GM21526 (cell line): Measurements from ENCODE around the gene PDGFD.
A peak's percentile ranks its signal among the peaks of the same experiment; 100 is the strongest.

Source experiments
- ATAC-seq: cut with Tn5 transposase; IDR thresholded peaks from one replicate; pipeline ENCODE4 v1.9.1; 2021; ENCODE audit warnings: moderate library complexity; ENCODE audit not compliant: unreplicated experiment, low FRiP score

Gene PDGFD

GRCh38 chr11:103928040-103928801, 235.7 kb downstream of the PDGFD start:
- ATAC-seq: no peak

GRCh38 chr11:103927535-103927934, 236.4 kb downstream of the PDGFD start:
- no peak for ATAC-seq

GRCh38 chr11:103926990-103927389, 237.0 kb downstream of the PDGFD start:
- ATAC-seq: no peak

GRCh38 chr11:103924166-103925013, 239.6 kb downstream of the PDGFD start:
- no peak for ATAC-seq

- ATAC-seq: no peak
Observed at GRCh38 chr11:103923451-103923931, 240.5 kb downstream of the PDGFD start.

- ATAC-seq: no peak
Observed at GRCh38 chr11:103920933-103921332, 243.0 kb downstream of the PDGFD start.

- ATAC-seq: peak; percentile 55
Observed at GRCh38 chr11:103920449-103920848, 243.5 kb downstream of the PDGFD start.

- ATAC-seq: no peak
Observed at GRCh38 chr11:103910721-103911120, 253.2 kb downstream of the PDGFD start.

- no peak for ATAC-seq
Observed at GRCh38 chr11:103907548-103908455, 256.1 kb downstream of the PDGFD start.

- ATAC-seq: no peak
Observed at GRCh38 chr11:103907136-103907535, 256.8 kb downstream of the PDGFD start.

- ATAC-seq: no peak
Observed at GRCh38 chr11:103906291-103906867, 257.6 kb downstream of the PDGFD start.

GRCh38 chr11:103904324-103904667, 259.7 kb downstream of the PDGFD start:
- ATAC-seq: peak; percentile 90

GRCh38 chr11:103903621-103904323, 260.2 kb downstream of the PDGFD start:
- ATAC-seq: peak; percentile 86

GRCh38 chr11:103902994-103903393, 261.0 kb downstream of the PDGFD start:
- no peak for ATAC-seq

GRCh38 chr11:103901656-103902055, 262.3 kb downstream of the PDGFD start:
- ATAC-seq: no peak

GRCh38 chr11:103898577-103899336, 265.2 kb downstream of the PDGFD start:
- peak; percentile 71 for ATAC-seq

- peak; percentile 69 for ATAC-seq
Observed at GRCh38 chr11:103898065-103898464, 265.9 kb downstream of the PDGFD start.

- ATAC-seq: no peak
Observed at GRCh38 chr11:103897160-103897936, 266.6 kb downstream of the PDGFD start.
